HG02840 (cell line): ENCODE measurements around the gene STXBP4.

Source experiments
- ATAC-seq: cut with Tn5 transposase; IDR thresholded peaks from one replicate; pipeline ENCODE4 v1.9.1; 2021; ENCODE audit warnings: mild to moderate bottlenecking, moderate library complexity, moderate number of reproducible peaks; ENCODE audit not compliant: unreplicated experiment, low FRiP score

STXBP4 gene, protein sequence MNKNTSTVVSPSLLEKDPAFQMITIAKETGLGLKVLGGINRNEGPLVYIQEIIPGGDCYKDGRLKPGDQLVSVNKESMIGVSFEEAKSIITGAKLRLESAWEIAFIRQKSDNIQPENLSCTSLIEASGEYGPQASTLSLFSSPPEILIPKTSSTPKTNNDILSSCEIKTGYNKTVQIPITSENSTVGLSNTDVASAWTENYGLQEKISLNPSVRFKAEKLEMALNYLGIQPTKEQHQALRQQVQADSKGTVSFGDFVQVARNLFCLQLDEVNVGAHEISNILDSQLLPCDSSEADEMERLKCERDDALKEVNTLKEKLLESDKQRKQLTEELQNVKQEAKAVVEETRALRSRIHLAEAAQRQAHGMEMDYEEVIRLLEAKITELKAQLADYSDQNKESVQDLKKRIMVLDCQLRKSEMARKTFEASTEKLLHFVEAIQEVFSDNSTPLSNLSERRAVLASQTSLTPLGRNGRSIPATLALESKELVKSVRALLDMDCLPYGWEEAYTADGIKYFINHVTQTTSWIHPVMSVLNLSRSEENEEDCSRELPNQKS

DNA sequence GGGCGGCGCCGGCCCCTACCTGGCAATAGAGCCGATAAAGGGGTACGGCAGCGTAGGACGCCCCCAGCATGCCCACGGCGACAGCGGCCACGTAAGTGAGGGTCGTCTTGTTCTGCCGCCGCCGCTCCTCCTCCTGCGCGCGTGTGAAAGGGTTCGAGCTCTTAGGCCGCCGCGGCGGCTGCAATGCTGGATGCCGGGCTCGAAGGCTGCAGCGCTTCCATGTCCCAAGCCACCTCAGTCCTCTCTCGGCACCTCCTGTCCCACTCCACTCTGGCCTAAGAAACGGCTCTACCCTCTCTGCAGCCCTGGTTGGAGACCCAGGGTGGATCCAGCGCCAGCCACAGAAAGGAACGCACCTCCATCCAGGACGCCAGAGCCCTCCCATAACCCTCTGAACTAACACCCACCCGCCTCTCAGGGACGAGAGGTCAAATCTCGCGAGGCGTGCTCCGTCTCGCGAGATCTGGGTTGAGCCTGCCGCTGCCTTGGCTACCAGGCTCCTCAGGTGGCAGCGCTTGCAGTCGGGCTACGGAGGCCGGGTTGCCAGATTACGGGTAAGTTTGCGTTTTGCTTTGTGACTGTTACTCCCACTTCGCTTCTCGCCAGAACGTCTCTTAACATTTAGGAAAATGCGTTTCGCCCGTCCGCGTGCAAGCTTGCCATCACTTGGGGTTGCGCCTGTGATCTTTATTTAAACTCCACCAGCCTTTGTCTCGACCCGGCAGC, at the start of gene STXBP4, which contains the start of gene COX11:
Gene STXBP4 (plus strand): TSS at position 504 of the 726 bp plus-strand sequence. CDS start 17,455 bp downstream, outside the sequence.
Gene COX11 (minus strand): TSS at position 393 of the 726 bp plus-strand sequence. CDS start 8 bp downstream, at position 385.
- peak; percentile 95 for ATAC-seq

DNA sequence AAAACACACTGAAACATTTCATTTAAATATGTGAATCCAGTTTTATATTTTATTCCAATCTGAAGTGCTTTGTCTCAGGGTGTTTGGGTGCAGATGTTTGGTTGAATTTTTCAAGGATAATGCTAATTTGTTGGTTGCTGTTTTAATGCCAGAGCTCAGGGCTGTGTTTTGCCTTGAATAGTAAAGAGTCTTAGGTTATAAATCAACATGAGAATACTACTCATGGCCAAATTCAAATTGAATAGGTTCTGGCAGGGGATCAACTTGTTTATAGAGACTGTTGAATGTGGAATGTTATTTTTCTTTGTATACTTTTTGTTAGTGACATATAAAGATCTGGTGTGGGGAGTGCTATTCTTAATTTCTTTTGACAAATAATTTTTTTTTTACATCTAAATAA, 49.1 kb upstream of the STXBP4 start:
- no peak for ATAC-seq

DNA sequence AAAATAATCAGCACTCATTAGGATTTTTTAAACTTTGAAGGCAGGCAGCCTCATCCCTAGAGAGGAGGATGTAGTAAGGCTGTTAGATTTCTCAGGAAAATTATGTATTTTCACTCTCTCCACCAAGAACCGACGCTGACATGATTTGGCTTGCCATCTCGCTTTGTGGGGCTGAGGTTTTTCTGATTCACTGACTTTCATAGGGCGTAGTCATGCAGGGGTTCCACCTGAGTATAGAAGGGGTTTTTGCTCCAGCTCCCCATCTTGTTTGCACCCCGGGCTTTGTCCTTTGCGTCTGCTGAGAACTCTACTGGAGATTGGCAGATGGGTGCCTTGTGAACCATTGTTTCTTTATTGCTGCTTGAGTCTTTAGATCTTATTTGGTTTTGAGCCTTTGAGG, 47.7 kb upstream of the STXBP4 start:
- ATAC-seq: no peak

DNA sequence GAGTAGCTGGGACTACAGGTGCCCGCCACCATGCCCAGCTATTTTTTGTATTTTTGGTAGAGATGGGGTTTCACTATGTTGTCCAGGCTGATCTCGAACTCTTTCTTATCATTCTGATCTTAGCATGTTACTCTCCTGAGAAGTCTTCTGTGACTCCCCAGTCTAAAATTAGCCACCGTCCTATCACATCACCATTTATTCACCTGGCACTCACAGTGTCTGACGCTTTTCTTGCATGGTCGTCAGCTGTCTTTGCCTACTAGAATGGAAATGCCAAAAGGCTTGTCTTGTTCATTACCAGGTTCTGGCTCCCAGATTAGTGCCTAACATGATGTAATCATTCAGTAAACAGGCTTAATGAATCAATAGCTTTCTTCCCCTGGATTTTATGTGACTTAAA, 44.2 kb upstream of the STXBP4 start:
- no peak for ATAC-seq

DNA sequence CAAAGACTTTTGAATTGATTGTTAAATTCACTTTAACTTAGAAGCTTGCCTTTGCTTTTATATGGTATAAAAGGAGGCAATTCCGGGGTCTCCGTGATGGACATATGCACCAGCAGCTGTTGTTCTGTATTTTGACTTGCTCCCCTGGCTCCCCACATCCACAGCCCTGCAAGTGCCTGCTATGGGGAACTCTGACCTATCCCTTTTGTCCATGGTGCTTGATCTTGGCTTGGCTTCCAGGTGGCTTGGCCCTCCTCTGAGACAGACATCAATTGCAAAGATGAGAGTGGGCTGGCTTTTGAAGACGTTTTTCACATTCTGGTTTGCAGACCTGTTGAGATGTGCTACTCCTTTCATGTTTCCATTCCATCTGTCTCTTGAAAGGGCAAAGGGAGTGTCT, 41.0 kb upstream of the STXBP4 start:
- no peak for ATAC-seq

DNA sequence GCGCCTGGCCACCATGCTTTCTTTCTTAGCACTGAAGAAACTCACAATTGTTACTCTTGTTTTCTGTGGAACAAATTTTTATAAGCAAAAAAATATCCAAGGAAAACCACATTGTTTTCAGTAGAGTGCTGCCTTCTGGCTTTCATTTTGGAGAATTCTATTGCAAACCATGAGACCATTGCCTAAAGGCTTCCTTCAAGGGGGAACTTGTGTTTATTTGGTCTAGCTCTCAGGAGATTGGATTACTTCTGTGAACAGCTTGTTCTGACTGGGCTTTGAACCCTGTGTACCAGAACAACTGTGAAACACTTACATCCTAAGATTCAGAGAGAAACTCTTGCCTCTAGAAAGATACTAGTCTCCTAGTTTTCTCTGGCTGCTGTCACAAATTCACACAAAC, 35.9 kb upstream of the STXBP4 start:
- no peak for ATAC-seq

DNA sequence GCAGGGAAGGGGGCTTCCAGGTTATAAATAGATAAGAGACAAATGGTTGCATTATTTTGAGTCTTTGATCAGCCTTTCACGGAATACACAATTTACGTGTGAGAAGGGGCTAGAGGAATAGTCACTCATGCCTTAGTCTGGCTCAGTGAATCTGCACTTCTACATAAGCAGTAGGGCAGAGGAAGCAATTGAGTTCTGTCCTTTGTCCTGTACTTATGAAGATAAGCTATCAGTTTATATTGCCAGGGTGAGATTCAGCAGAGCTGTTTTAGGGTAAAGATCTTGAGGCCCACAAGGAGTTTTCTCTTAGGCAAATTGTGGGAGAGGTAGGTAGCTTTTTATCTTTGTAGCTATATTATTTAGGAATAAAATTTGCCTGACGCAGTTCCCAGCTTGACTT, 34.6 kb upstream of the STXBP4 start:
- no peak for ATAC-seq

DNA sequence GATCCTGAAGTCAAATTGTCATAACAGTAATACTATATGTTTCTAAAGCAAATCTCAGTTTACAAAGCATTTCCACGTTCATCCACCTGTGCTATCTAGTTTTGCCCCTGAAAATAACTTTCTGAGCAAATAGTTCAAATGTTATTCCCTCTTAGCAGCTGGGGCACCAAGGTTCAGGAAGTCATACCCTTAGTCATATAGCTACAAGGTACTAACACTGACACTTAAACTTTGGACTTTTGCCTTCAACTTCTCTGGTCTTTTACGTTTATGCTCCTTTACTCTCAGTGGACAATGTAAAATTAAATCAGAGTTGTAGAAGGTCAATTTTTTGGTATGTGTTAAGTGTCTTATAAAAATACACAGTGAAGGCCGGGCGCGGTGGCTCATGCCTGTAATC, 33.1 kb upstream of the STXBP4 start:
- ATAC-seq: no peak

DNA sequence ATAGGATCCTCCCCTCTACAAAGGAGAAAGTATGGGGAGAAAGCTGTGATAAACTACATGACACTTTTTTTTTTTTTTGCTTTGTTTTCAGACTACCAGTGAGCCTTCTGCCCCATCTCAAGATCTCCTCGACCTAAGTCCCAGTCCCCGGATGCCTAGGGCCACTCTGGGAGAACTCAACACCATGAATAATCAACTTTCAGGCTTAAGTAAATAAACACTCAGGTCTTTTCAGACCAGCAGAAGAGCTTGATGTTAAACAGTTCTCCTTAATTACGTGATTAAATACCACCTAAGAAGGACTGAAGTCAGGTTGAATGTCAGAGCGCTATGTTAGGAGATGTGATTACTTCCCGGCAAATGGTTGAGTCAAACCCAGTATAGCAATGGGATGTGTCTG, 31.5 kb upstream of the STXBP4 start:
- ATAC-seq: no peak

DNA sequence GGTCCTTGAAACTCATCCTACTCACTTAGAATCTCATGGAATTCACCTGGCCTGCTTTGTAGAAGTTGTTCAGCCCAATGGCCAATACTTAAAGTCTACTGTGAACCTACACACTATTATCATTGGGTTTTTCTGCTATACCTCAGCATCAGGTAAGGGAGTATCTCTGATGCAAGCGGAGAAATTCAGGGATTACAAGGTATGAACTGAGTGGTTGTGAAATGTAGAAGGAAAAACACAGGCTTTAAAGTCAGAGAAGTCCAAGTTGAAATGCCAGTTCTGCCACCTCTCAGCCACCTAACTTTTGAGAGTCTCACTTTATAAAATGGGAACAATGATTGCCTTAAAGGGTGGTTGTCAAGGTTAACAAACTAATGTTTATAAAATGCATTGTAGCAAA, 31.1 kb upstream of the STXBP4 start:
- no peak for ATAC-seq

DNA sequence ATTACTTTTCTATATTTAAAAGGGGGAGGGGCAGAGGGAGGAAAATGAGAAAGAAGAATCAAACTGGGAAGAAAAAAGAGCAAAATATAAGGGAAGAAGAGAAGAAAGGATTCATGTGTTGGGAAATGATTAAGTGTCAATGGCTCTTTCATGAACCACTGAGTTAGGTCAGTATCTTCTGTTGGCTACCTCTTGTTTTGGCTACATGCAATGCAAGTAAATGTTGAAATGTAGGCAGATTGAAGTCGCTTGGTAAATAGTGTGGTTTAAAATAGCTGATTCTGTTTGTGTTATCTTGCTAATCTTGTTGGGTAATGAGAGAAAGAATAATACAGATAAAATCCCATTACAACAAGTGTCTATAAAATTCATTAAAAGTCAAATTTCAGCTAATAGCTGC, 27.3 kb upstream of the STXBP4 start:
- no peak for ATAC-seq

DNA sequence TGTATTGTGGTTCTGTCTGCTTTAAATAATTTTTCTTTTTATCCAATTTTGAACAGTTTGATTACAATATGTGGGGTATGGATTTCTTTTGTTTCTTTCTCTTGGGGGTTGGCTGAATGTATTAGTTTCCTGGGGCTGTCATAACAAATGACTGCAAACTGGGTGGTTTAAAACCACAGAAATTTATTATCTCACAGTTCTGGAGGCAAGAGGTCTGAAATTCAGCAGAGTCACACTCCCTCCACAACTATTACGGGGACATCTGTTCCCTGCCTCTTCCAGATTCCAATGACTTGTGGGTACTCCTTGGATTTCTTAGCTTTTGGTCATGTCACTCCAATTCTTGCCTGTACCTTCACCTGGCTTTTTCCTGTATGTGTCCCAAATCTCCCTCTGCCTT, 23.8 kb upstream of the STXBP4 start:
- no peak for ATAC-seq

DNA sequence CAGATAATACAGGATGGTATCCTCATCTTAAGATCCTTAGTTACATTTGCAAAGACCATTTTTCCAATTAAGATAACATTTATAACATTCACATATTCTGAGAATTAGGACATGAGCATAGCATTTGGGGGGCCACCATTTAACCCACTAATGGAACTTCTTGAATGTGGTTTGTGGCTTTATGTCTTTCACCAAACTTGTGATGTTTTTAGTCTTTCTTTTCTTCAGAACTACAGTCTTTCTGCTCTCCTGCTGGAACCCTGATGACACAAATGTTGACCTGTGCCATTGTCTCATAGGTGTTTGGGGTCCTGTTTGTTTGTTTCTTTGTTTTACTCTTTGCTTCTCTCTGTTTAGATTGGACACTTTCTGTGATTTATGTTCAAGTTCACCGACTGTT, 23.3 kb upstream of the STXBP4 start:
- ATAC-seq: no peak

DNA sequence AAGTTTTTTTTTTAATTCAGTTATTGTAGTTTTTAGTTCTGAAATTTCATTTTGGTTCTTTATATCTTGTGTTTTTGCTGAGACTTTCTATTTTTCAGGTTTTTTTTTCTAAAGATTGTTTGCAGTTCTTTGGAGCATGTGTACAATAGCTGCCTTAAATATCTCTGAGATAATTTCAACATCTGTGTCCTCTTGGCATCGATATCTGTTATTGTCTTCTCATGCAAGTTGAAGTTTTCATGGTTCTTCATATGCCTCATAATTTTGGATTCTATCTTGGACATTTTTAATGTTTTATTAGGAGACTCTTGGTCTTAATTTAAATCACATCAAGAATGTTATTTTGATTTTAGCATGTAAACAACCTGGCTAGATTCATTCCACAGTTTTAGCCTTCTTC, 22.9 kb upstream of the STXBP4 start:
- ATAC-seq: no peak

DNA sequence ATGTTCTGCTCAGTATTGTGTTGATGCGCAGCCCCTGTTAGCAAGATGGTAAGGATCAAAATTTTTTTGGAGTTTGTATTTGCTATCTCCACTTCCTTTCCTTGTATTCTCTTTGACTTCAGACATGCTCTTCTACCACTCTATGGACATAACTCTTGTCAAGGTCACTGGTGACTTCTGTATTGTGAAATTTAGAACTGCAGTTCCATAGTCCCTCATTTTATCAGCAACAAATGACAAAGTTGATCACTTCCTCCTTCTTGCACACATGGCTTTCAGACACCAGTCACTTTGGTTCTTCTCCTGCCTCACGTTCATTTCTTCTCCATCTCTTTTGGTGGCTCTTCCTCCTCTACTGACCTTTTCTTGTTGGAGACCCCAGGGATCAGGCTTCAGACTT, 21.2 kb upstream of the STXBP4 start:
- no peak for ATAC-seq

DNA sequence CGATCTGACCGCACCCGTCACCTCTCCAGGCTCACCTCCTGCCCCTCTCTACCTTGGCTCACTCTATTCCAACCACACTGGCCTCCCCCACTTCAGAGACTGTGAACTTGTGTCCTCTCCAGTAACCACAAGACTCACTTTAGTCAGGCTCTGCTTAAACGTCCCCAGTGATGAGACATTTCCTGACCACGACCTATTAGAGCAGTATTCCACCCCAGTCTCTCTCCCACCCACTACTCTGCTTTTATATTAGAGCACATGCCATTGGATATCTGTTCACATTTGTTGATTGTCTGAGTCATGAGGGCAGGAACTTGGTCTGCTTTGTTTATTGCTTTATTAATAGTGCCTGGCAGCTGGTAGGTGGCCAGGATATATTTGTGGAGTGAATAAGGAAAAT, 20.2 kb upstream of the STXBP4 start:
- ATAC-seq: no peak

DNA sequence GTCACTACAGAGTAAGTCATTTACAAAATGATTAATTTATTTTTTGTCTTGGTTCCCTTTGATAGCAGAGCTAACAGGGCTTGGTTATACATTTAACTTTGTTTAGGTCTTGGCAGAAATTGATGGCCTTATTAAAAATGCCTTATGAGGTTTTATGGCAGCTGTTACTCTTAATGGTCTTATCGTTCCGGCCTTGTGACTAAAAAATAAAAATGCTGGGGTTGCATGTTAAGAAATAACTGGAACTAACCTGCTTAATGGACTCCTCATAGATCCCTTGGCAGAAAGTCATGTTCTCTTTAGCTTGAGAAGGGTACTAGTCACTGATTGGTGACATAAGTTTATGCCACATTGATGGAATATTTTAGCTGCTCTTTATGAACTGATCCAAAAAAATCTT, 18.4 kb upstream of the STXBP4 start:
- ATAC-seq: no peak

DNA sequence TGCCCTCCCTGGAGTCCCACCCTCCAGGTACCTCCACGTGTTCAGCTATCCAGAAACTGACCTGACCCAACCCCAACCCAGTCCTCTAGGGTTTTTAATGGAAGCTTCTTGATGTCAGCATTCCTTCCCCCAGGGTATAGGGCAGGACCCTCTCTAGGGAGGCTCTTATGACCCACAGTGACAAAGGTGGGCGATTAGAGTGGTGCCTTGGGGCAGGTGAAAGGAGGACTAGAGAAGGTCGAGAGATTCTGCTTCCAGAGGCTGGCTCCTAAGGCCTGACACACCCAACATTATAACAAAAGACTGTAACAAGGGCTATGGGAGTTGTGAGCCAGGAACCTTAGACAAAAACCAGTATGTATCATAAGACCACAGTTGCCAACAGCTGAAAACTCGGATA, 17.3 kb upstream of the STXBP4 start:
- ATAC-seq: no peak

DNA sequence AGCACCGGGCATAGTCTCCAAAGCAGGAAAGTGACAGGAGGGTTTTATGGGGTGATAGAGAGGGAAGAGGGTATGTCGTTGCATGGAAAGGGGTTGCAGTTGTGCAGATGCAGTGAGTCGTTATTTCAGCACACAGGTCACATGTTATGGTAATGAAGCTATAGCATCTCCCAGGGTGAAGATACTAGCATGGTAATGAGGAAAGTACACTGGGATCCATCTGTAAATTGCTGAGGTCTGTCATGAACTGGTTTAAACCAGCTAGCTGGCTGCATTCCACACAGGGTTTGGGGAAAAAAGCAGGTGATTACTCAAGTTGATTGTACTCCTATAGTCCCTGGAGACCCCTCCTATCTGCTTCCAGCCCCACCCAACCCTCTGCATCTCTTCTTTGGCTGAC, 11.8 kb upstream of the STXBP4 start:
- no peak for ATAC-seq

DNA sequence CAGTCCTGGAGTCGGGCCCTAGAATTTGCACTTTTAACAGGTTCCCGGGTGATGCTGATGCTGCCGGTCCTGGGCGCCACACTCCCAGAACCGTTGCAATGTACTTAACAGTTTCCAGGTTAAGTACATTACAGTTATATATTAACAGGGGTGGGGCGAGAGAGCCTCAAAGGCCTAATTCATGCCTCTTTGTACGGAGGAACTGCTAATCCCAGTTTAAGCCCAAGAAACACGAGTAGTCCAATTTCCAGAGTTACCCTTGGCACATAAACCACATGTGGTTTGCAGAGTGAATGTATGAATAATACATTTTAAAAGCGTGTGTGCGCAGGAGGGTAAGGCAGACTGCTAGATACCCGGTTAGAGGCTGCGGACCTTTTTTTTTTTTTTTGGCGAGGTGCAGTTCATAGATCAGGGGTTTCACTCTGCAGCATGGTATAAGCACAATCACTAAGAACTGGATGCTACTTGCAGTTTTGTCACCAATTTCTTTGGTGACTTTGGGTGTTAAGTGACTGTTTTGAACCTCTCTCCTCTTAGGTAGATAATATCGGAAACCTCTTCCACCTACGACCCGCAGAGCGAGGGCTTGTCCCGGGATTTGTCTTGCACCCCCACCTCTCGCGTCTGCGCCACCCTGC, 824 bp upstream of the STXBP4 start:
- peak; percentile 22 for ATAC-seq

DNA sequence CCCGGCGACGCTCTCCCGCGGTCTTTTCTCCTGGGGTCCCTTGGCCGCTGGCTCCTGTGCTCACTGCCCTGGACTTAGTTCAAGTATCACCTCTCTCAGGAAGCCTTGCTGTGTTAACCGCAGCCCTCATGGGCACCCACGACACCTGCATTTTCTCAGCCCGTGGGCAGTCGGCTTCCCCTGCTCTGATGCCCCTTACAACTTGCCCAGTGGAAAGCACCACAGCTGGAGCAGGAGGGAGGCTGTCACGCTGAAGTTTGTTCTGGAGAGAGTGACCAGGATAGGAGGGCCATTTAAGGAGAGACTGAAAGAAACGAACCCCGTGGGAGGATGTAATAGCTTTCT, 395 bp downstream of the STXBP4 start:
- ATAC-seq: peak; percentile 31
